AG04449 (cell line): ENCODE data around the gene ATXN1.
"Not testable (repeated sequence)": the region's sequence is repeated elsewhere in the genome, so short reads cannot be mapped to it uniquely, and the experiment has no call there.

Source experiments
- CTCF ChIA-PET: fragments of 350-600 bp; formaldehyde crosslinking; extraction: SDS; loops from one replicate; lab custom pipeline; 2021; ENCODE audit warnings: antibody characterized with exemption; lab: Yijun Ruan, JAX
- POLR2A ChIA-PET: fragments of 400-600, 350-600 bp; formaldehyde crosslinking; extraction: SDS; loops from one replicate; lab custom pipeline; 2020; ENCODE audit warnings: antibody characterized with exemption, inconsistent platforms; lab: Yijun Ruan, JAX
- DNase-seq: peaks from one replicate; pipeline ENCODE4 v3.0.0-alpha.2; 2010; ENCODE audit warnings: low read depth, low spot score
- H3K4me3 ChIP-seq: 2 replicates; pipeline ENCODE4 v1.5.1; 2011; ENCODE audit warnings: low read depth, mild to moderate bottlenecking, control low read depth, low read length
- CTCF ChIP-seq: IDR thresholded peaks from one replicate; pipeline ENCODE4 v1.5.1; 2011; ENCODE audit warnings: mild to moderate bottlenecking, moderate library complexity, low read length, control low read depth, inconsistent platforms; ENCODE audit not compliant: insufficient read depth; ENCODE audit errors: missing control alignments

Gene ATXN1

DNA sequence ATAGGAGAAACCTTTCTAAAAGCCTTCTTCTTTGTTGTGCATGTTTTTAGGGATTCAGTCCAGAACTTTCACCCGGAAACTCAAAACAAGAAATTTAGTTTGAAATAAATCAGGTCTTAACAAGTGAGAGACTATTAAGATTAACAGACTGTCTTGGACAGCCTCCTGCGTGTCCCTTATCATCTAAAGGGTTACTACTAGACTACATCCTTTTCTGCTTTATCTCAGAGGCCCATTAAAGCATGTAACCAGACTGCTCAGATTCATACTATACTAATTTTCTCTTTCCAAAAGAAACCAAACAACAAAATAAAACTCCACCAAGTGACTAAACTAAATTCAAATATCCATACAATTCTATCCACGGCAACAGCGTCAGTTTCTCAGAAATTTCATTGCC lies 349.1 kb downstream of the ATXN1 start:
- no peak overlapping the region for H3K4me3 ChIP-seq
- no peak for TF ChIP-seq CTCF
- DNase-seq, result no peak
- ChIA-PET CTCF (interaction anchor here (0.7 to 2.4 kb wide), 8 partner anchors 9 to 674 kb away, joined by 3 to 11 read pairs (median 4); no protein-coding TSS in a partner anchor), POLR2A (no interaction called here)

DNA sequence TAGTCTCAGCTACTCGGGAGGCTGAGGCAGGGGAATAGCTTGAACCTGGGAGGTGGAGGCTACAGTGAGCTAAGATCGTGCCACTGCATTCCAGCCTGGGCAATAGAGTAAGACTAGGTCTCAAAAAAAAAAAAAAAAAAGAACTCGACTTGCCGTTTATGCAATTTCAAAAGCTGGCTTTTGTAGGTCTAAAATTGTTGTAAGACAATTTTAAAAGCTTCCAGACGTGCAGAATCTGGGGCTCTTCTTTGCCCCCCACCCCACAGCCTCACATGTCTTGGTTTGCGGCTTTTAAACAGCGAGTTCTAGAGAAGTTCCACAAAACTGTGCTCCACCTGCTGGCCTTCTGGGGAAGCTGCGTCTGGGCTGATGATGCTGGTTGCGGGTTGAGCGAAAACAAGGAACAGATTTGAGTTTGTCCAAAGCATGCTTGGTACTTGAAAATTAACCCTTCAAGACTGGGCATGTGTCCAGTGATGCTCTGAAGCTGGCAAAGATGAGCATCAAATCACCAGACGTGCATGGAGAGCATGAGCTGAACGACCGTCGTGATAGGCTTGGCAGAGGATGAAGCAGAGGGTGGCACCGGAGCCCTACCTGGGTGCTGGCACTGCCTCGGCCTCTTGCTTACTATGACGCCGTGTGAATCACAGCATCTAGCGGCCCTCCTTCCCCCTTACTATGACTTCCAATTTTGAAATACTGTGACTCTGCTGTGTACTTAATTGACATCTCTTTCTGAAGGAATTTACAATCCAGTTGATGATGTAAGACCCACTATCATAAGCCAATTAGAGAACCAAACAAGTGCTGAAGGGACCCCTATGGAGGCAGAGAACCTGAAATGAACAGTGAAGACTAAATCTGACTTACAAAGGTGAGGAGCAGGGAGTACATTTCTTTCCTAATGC lies 351.5 kb downstream of the ATXN1 start:
- POLR2A ChIA-PET, result no interaction called here
- H3K4me3 ChIP-seq, result no peak overlapping the region
- TF ChIP-seq CTCF, result peak; percentile 90
- no peak for DNase-seq
- CTCF ChIA-PET, result interaction anchor here (0.6 to 6.1 kb wide), 36 partner anchors 9 to 374 kb away, joined by 3 to 65 read pairs (median 4); partner anchors contain the start of gene ATXN1

GRCh38 chr6:16408766-16409165 lies 352.5 kb downstream of the ATXN1 start:
- no peak for DNase-seq
- CTCF ChIA-PET, result interaction anchor here (0.7 to 6.1 kb wide), 20 partner anchors 11 to 361 kb away, joined by 3 to 65 read pairs (median 4); no protein-coding TSS in a partner anchor
- no peak overlapping the region for H3K4me3 ChIP-seq
- TF ChIP-seq CTCF, result no peak
- POLR2A ChIA-PET, result no interaction called here

- CTCF ChIA-PET, result interaction anchor here (1.1 to 6.1 kb wide), 10 partner anchors 8 to 354 kb away, joined by 3 to 65 read pairs (median 4); partner anchors contain the start of gene ATXN1
- TF ChIP-seq CTCF, result no peak
- no peak overlapping the region for H3K4me3 ChIP-seq
- DNase-seq, result no peak
- POLR2A ChIA-PET, result no interaction called here
These were observed 354.3 kb downstream of the ATXN1 start for GRCh38 chr6:16406966-16407365.

GRCh38 chr6:16406538-16406937 lies 354.7 kb downstream of the ATXN1 start:
- DNase-seq, POLR2A ChIA-PET, H3K4me3 ChIP-seq: not testable (repeated sequence)
- CTCF ChIA-PET, result interaction anchor here (0.8 to 6.1 kb wide), 8 partner anchors 8 to 355 kb away, joined by 3 to 65 read pairs (median 4); partner anchors contain the start of gene ATXN1

- TF ChIP-seq CTCF, result no peak
- DNase-seq, result no peak
- POLR2A ChIA-PET, result interaction anchor here (0.6 kb wide), 1 partner anchor 324 kb away, joined by 3 read pairs; no protein-coding TSS in a partner anchor
- no peak overlapping the region for H3K4me3 ChIP-seq
- CTCF ChIA-PET, result interaction anchor here (0.9 to 6.1 kb wide), 5 partner anchors 9 to 366 kb away, joined by 3 to 65 read pairs (median 4); no protein-coding TSS in a partner anchor
These were observed 355.9 kb downstream of the ATXN1 start for GRCh38 chr6:16405375-16405774.
